Left lobe of liver (tissue), 2 donors: ENCODE measurements around the gene ENO2. TPM values are rescaled to one million over a fixed set of nuclear protein-coding genes. Genes with fewer than 3 reads are reported as not detected.

ENCODE experiments used
- ATAC-seq: fragments of 200-7000 bp; cut with Tn5 transposase; one replicate; pipeline ENCODE4 v1.9.1; 2020; ENCODE audit warnings: mild to moderate bottlenecking, moderate library complexity
- DNase-seq: peaks from one replicate; pipeline ENCODE4 v3.0.0-alpha.2; 2020; ENCODE audit warnings: low spot score
- total RNA-seq: library from RNA; stranded (reverse); gene quantifications from one replicate; pipeline ENCODE4 v1.2.1, GENCODE V29; 2021
- donor health status: DM: no; HTN: no; CAD: no; lungs with moderate emphysema.
- donor health status: DM: no; HTN: yes; CAD: no.

The ENO2 gene
- total RNA-seq, 1 donor from 2014 or later = 3.6 TPM

- DNase-seq = no peak
- ATAC-seq = no peak
Observed at GRCh38 chr12:6958609-6959057, 44.3 kb downstream of the ENO2 start.

- DNase-seq = peak; percentile 48
- no peak for ATAC-seq
Observed at GRCh38 chr12:6959058-6959804, 44.9 kb downstream of the ENO2 start.

- no peak for ATAC-seq
- DNase-seq = no peak
Observed at GRCh38 chr12:6959805-6960592, 45.6 kb downstream of the ENO2 start.

GRCh38 chr12:6960593-6961277, 46.4 kb downstream of the ENO2 start:
- ATAC-seq = peak; percentile 46

GRCh38 chr12:6961278-6961694, 46.9 kb downstream of the ENO2 start:
- DNase-seq = peak; percentile 83
- ATAC-seq = peak; percentile 76

More at GRCh38 chr12:6960593-6961277, 46.4 kb downstream of the ENO2 start:
- peak; percentile 53 for DNase-seq

- ATAC-seq (peak; percentile 39), DNase-seq (peak; percentile 54)
Observed at GRCh38 chr12:6961695-6962284, 47.4 kb downstream of the ENO2 start.

- DNase-seq (peak; percentile 48), ATAC-seq (peak; percentile 8)
Observed at GRCh38 chr12:6962285-6963015, 48.1 kb downstream of the ENO2 start.

- DNase-seq (peak; percentile 50), ATAC-seq (no peak)
Observed at GRCh38 chr12:6963016-6963731, 48.8 kb downstream of the ENO2 start.

GRCh38 chr12:6963791-6964413, 49.5 kb downstream of the ENO2 start:
- ATAC-seq (no peak), DNase-seq (peak; percentile 49)

GRCh38 chr12:6964605-6965025, 50.2 kb downstream of the ENO2 start:
- ATAC-seq (no peak), DNase-seq (peak; percentile 46)

- DNase-seq (peak; percentile 86), ATAC-seq (peak; percentile 68)
Observed at GRCh38 chr12:6965026-6965661, 50.8 kb downstream of the ENO2 start.

GRCh38 chr12:6965714-6966113, 51.3 kb downstream of the ENO2 start:
- no peak for DNase-seq

GRCh38 chr12:6966351-6966750, 52.0 kb downstream of the ENO2 start:
- no peak for ATAC-seq
- DNase-seq = no peak

More at GRCh38 chr12:6965714-6966113, 51.3 kb downstream of the ENO2 start:
- no peak for ATAC-seq

- ATAC-seq (no peak), DNase-seq (no peak)
Observed at GRCh38 chr12:6967651-6968100, 53.3 kb downstream of the ENO2 start.

- ATAC-seq (no peak), DNase-seq (no peak)
Observed at GRCh38 chr12:6968426-6968825, 54.0 kb downstream of the ENO2 start.

GRCh38 chr12:6970096-6970527, 55.7 kb downstream of the ENO2 start:
- DNase-seq (peak; percentile 73), ATAC-seq (peak; percentile 54)
